H1 (cell line): ENCODE measurements around the gene LRRTM4. TPM values are rescaled to one million over a fixed set of nuclear protein-coding genes. Genes with fewer than 3 reads are reported as not detected.

Experiments
- CTCF ChIA-PET: fragments of 300-600 bp; sonication (Branson Sonifier 250); formaldehyde crosslinking; loops from one replicate; lab custom pipeline; 2021; ENCODE audit not compliant: partially characterized antibody; lab: Charles Lee
- POLR2A ChIA-PET: fragments of 300-600 bp; sonication (Branson Sonifier 250); formaldehyde crosslinking; loops from one replicate; lab custom pipeline; 2021; ENCODE audit warnings: inconsistent platforms; ENCODE audit not compliant: partially characterized antibody; lab: Charles Lee
- DNase-seq, 2 experiments: peaks; one replicate each; pipeline versions ENCODE4 v3.0.0 to v3.0.0-alpha.2; 2010 to 2022; ENCODE audit warnings: low spot score in 2 of 2, low read depth in 1 of 2, mixed read lengths in 1 of 2
- FAIRE-seq: peaks from 2 replicates; lab custom pipeline; 2011; peaks lifted over from hg19 to GRCh38; lab: Jason Lieb, UNC
- H2AFZ ChIP-seq: 2 replicates; pipeline ENCODE4 v1.8.1; 2012; ENCODE audit warnings: low read length, inconsistent platforms
- H2AK5ac ChIP-seq: 2 replicates; pipeline ENCODE4 v1.6.1; 2013; ENCODE audit warnings: low read depth, low read length
- H2BK120ac ChIP-seq: replicated peaks from 2 replicates; pipeline ENCODE3; 2013; ENCODE audit warnings: low read depth, low read length, inconsistent platforms
- H2BK12ac ChIP-seq: 2 replicates; pipeline ENCODE4 v1.6.1; 2013; ENCODE audit warnings: low read depth, low read length
- H2BK15ac ChIP-seq: 2 replicates; pipeline ENCODE4 v1.6.1; 2013; ENCODE audit warnings: low read length
- H2BK20ac ChIP-seq: 2 replicates; pipeline ENCODE4 v1.6.1; 2013; ENCODE audit warnings: low read length
- H2BK5ac ChIP-seq: 2 replicates; pipeline ENCODE4 v1.6.1; 2013; ENCODE audit warnings: low read depth, low read length
- H3K14ac ChIP-seq: 2 replicates; pipeline ENCODE4 v1.6.1; 2013; ENCODE audit warnings: inconsistent platforms; ENCODE audit not compliant: insufficient read length
- H3K18ac ChIP-seq: 2 replicates; pipeline ENCODE4 v1.6.1; 2013; ENCODE audit warnings: low read length; ENCODE audit errors: extremely low read depth
- H3K23ac ChIP-seq: 2 replicates; pipeline ENCODE4 v1.6.1; 2013; ENCODE audit warnings: inconsistent platforms; ENCODE audit not compliant: insufficient read length
- H3K23me2 ChIP-seq: 2 replicates; pipeline ENCODE4 v1.6.1; 2013; ENCODE audit warnings: low read depth, low read length
- H3K27ac ChIP-seq: 2 replicates; pipeline ENCODE4 v1.6.1; 2011; ENCODE audit warnings: low read depth, low read length, inconsistent platforms
- H3K27me3 ChIP-seq, 4 experiments: replicated peaks in 1 of 4; 1 replicate in 1 of 4; 2 replicates in 3 of 4; pipeline versions ENCODE4 v1.6.1 to v1.8.1; 2011 to 2013; ENCODE audit warnings: low read length in 3 of 4, mild to moderate bottlenecking in 3 of 4, inconsistent platforms in 2 of 4, mixed read lengths in 2 of 4, moderate library complexity in 1 of 4; ENCODE audit not compliant: control insufficient read depth in 3 of 4, insufficient read depth in 3 of 4; ENCODE audit errors: extremely low read depth in 1 of 4
- H3K36me3 ChIP-seq, 4 experiments: 2 replicates each; pipeline versions ENCODE4 v1.6.1 to v1.8.1; 2011 to 2013; ENCODE audit warnings: mild to moderate bottlenecking in 4 of 4, low read length in 3 of 4, moderate library complexity in 2 of 4, control low read depth in 1 of 4, inconsistent platforms in 1 of 4; ENCODE audit not compliant: insufficient read depth in 4 of 4, control insufficient read depth in 2 of 4
- H3K4ac ChIP-seq: replicated peaks from 2 replicates; pipeline ENCODE3; 2013; ENCODE audit warnings: low read length, low read depth, mixed read lengths, inconsistent platforms; ENCODE audit not compliant: insufficient read length
- H3K4me1 ChIP-seq, 4 experiments: replicated peaks in 1 of 4; 1 replicate in 1 of 4; 2 replicates in 3 of 4; pipeline versions ENCODE4 v1.6.1 to v1.8.1; 2011 to 2013; ENCODE audit warnings: low read length in 3 of 4, inconsistent platforms in 2 of 4, mixed read lengths in 1 of 4; ENCODE audit not compliant: insufficient read depth in 4 of 4, control insufficient read depth in 3 of 4
- H3K4me2 ChIP-seq, 2 experiments: 2 replicates each; pipeline versions ENCODE4 v1.6.1 to v1.8.1; 2011 to 2013; ENCODE audit warnings: low read depth in 2 of 2, low read length in 2 of 2, control low read depth in 1 of 2, inconsistent platforms in 1 of 2, mild to moderate bottlenecking in 1 of 2; ENCODE audit not compliant: insufficient read depth in 1 of 2
- H3K4me3 ChIP-seq, 4 experiments: fragments of 200-600, 300-600 bp in 1 of 4; sonication (generic), shearing (Covaris generic), sonication (Bioruptor Twin) in 1 of 4; 2 replicates each; pipeline versions ENCODE4 v1.5.1 to v1.8.1; 2011 to 2016; ENCODE audit warnings: low read length in 4 of 4, low read depth in 3 of 4, control low read depth in 2 of 4, inconsistent platforms in 2 of 4, mild to moderate bottlenecking in 2 of 4, mixed read lengths in 1 of 4, moderate library complexity in 1 of 4; ENCODE audit not compliant: insufficient read depth in 2 of 4; ENCODE audit errors: extremely low read depth in 1 of 4
- H3K56ac ChIP-seq: replicated peaks from 2 replicates; pipeline ENCODE3; 2013; ENCODE audit warnings: low read depth, mild to moderate bottlenecking, mixed read lengths, low read length, inconsistent platforms; ENCODE audit not compliant: insufficient read length
- H3K79me1 ChIP-seq: 2 replicates; pipeline ENCODE4 v1.6.1; 2013; ENCODE audit warnings: low read depth, low read length, control low read depth
- H3K79me2 ChIP-seq, 2 experiments: 2 replicates each; pipeline versions ENCODE4 v1.6.1 to v1.8.1; 2012 to 2013; ENCODE audit warnings: low read length in 2 of 2, mild to moderate bottlenecking in 2 of 2, inconsistent platforms in 1 of 2; ENCODE audit not compliant: insufficient read depth in 2 of 2, control insufficient read depth in 1 of 2
- H3K9ac ChIP-seq, 4 experiments: replicated peaks in 1 of 4; 1 replicate in 1 of 4; 2 replicates in 3 of 4; pipeline versions ENCODE4 v1.6.1 to v1.8.1; 2011 to 2013; ENCODE audit warnings: low read depth in 3 of 4, low read length in 3 of 4, control low read depth in 2 of 4, mild to moderate bottlenecking in 2 of 4, moderate library complexity in 2 of 4, inconsistent platforms in 1 of 4; ENCODE audit errors: extremely low read depth in 1 of 4
- H3K9me3 ChIP-seq, 2 experiments: 2 replicates each; pipeline versions ENCODE4 v1.6.1 to v1.8.1; 2012 to 2013; ENCODE audit warnings: mild to moderate bottlenecking in 2 of 2, moderate library complexity in 2 of 2, control low read depth in 1 of 2, inconsistent platforms in 1 of 2, low read depth in 1 of 2, low read length in 1 of 2, mixed read lengths in 1 of 2; ENCODE audit not compliant: insufficient read depth in 2 of 2
- H4K20me1 ChIP-seq, 2 experiments: replicated peaks in 1 of 2; 2 replicates each; pipeline versions ENCODE3 to v1.8.1; 2011 to 2013; ENCODE audit warnings: inconsistent platforms in 2 of 2, low read length in 2 of 2, mild to moderate bottlenecking in 1 of 2; ENCODE audit not compliant: insufficient read depth in 2 of 2, control insufficient read depth in 1 of 2
- H4K5ac ChIP-seq: 2 replicates; pipeline ENCODE4 v1.6.1; 2013; ENCODE audit warnings: low read length, low read depth, mixed read lengths, inconsistent platforms; ENCODE audit not compliant: insufficient read length
- H4K8ac ChIP-seq: 2 replicates; pipeline ENCODE4 v1.8.0; 2013; ENCODE audit warnings: mild to moderate bottlenecking, moderate library complexity, low read length, inconsistent platforms; ENCODE audit not compliant: insufficient read depth; ENCODE audit errors: extremely low read depth
- H4K91ac ChIP-seq: replicated peaks from 2 replicates; pipeline ENCODE3; 2013; ENCODE audit warnings: low read length, mixed read lengths, inconsistent platforms; ENCODE audit not compliant: insufficient read length
- CTCF ChIP-seq, 3 experiments: IDR thresholded peaks; 1 replicate in 2 of 3; 2 replicates in 1 of 3; pipeline versions ENCODE4 v1.5.1 to v1.6.1; 2011; ENCODE audit warnings: low read length in 3 of 3, mild to moderate bottlenecking in 3 of 3, inconsistent platforms in 2 of 3, low read depth in 1 of 3, moderate library complexity in 1 of 3; ENCODE audit not compliant: insufficient read depth in 1 of 3; ENCODE audit errors: control extremely low read depth in 1 of 3
- GABPA ChIP-seq: IDR thresholded peaks from 2 replicates; pipeline ENCODE4 v1.6.1; 2011; ENCODE audit warnings: mild to moderate bottlenecking, low read length, moderate library complexity, borderline replicate concordance; ENCODE audit not compliant: insufficient read depth
- HDAC6 ChIP-seq: IDR thresholded peaks from one replicate; pipeline ENCODE4 v1.7.1; 2012; ENCODE audit warnings: low read depth, mild to moderate bottlenecking, inconsistent platforms, low read length, moderate library complexity
- JUN ChIP-seq: IDR thresholded peaks from 2 replicates; pipeline ENCODE4 v1.6.1; 2011; ENCODE audit warnings: low read depth, mild to moderate bottlenecking, improper control_type of control experiment, low read length
- KDM1A ChIP-seq: fragments of 200-600, 300-600 bp; sonication (generic); IDR thresholded peaks from 2 replicates; pipeline ENCODE4 v1.7.1; 2016; ENCODE audit warnings: mild to moderate bottlenecking, low read length, borderline replicate concordance
- KDM4A ChIP-seq: IDR thresholded peaks from one replicate; pipeline ENCODE4 v1.7.1; 2012; ENCODE audit warnings: low read depth, mild to moderate bottlenecking, moderate library complexity, low read length, inconsistent platforms; ENCODE audit not compliant: severe bottlenecking
- NRF1 ChIP-seq: IDR thresholded peaks from 2 replicates; pipeline ENCODE4 v1.6.1; 2011; ENCODE audit warnings: mild to moderate bottlenecking, low read depth, low read length, improper control_type of control experiment
- POLR2AphosphoS5 ChIP-seq: IDR thresholded peaks from 2 replicates; pipeline ENCODE4 v1.6.1; 2011; ENCODE audit warnings: low read depth, low read length
- RBBP5 ChIP-seq: IDR thresholded peaks from 2 replicates; pipeline ENCODE4 v1.7.1; 2012; ENCODE audit warnings: low read depth, mild to moderate bottlenecking, inconsistent platforms, low read length, moderate library complexity, borderline replicate concordance
- SIN3A ChIP-seq, 2 experiments: IDR thresholded peaks in 1 of 2; conservative IDR thresholded peaks in 1 of 2; 2 replicates each; pipeline ENCODE4 v1.6.1; 2011 to 2012; ENCODE audit warnings: low read length in 2 of 2, improper control_type of control experiment in 1 of 2, low read depth in 1 of 2, mild to moderate bottlenecking in 1 of 2
- SP1 ChIP-seq: IDR thresholded peaks from 2 replicates; pipeline ENCODE4 v1.6.1; 2011; ENCODE audit warnings: low read depth, low read length
- SP2 ChIP-seq: IDR thresholded peaks from 2 replicates; pipeline ENCODE4 v1.6.1; 2012; ENCODE audit warnings: mild to moderate bottlenecking, low read length, inconsistent platforms
- YY1 ChIP-seq: IDR thresholded peaks from 2 replicates; pipeline ENCODE4 v1.6.1; 2011; ENCODE audit warnings: low read depth, mild to moderate bottlenecking, low read length
- WGBS, 2 experiments: shearing (Covaris generic) in 1 of 2; methylation state at CpG; one replicate each; pipeline versions ENCODE4 v1.1.6 to v1.1.7; 2013 to 2015; ENCODE audit warnings: low lambda C conversion rate in 2 of 2, mixed read lengths in 2 of 2, inconsistent platforms in 1 of 2, low coverage in 1 of 2, missing lambda C conversion rate in 1 of 2; ENCODE audit not compliant: insufficient replicate concordance in 2 of 2, insufficient coverage in 1 of 2, insufficient read length in 1 of 2; ENCODE audit errors: extremely low coverage in 1 of 2, missing lambda C conversion rate in 1 of 2; 5-methylcytosine and 5-hydroxymethylcytosine counted together
- polyA plus RNA-seq, 7 experiments: library from polyadenylated mRNA; depleted of rRNA in 3 of 7; stranded (reverse) in 5 of 7; unstranded in 2 of 7; fragments of >200 nt in 5 of 7; fragments of 200-250 nt in 2 of 7; gene quantifications; 1 replicate in 5 of 7; 2 replicates in 1 of 7; 4 replicates in 1 of 7; pipeline versions ENCODE4 v1.2.1 to v1.2.3, GENCODE V29; 2011 to 2013; ENCODE audit warnings: missing spikeins in 2 of 7, mixed read lengths in 2 of 7
- total RNA-seq: library from RNA; stranded (reverse); fragmentation: NEBNext Ultra II Directional; extraction: Animal tissue kit (Norgen Biotek cat#: 25700); gene quantifications from 2 replicates; pipeline ENCODE4 v1.2.1, GENCODE V29; 2021

Gene LRRTM4
- total and polyA plus RNA-seq, 2 of the 8 experiments (the other 6 are each of a cell fraction or from before 2014, with no cell fraction given) = 3.6 to 9.5 TPM

- Histone ChIP-seq H4K20me1 (no peaks in the 10 kb centered on the region), H3K4me1 (no peaks in the 10 kb centered on the region), H3K27ac (no peak overlapping the region), H2BK5ac (no peak overlapping the region), H2BK12ac (no peak overlapping the region), H3K18ac (no peak overlapping the region), H3K9me3 (no peaks in the 10 kb centered on the region), H2BK15ac (no peak overlapping the region), H4K8ac (no peak overlapping the region), H3K4me2 (no peak overlapping the region), H3K4ac (no peak overlapping the region), H3K4me3 (no peak overlapping the region), H4K91ac (no peak overlapping the region), H3K9ac (no peak overlapping the region), H3K36me3 (no peaks in the 10 kb centered on the region), H3K14ac (no peak overlapping the region), H3K56ac (no peak overlapping the region), H4K5ac (no peak overlapping the region), H3K79me1 (no peaks in the 10 kb centered on the region), H2AK5ac (no peak overlapping the region), H2BK20ac (no peak overlapping the region), H2AFZ (no peak overlapping the region), H3K23ac (no peak overlapping the region), H3K79me2 (no peaks in the 10 kb centered on the region), H3K23me2 (no peaks in the 10 kb centered on the region), H2BK120ac (no peak overlapping the region), H3K27me3 (no peaks in the 10 kb centered on the region)
- FAIRE-seq (no peak), DNase-seq (no peak)
- 92% methylated on average over 3 of the region's 3 CpGs; no CpG with 5 or more reads in 1 of the 2 experiments for whole genome bisulfite sequencing, 2 experiments
- ChIA-PET POLR2A (no interaction called here), CTCF (no interaction called here)
- no peak for TF ChIP-seq YY1
- TF ChIP-seq CTCF (IDR thresholded peaks at IDR 0.05; ENCODE audit: control extremely low read depth in 1 of 3, insufficient read depth in 1 of 3, low read depth in 1 of 3, low read length in 3 of 3) = no peak
- no peak for TF ChIP-seq RBBP5
- no peak for TF ChIP-seq JUN
- no peak for TF ChIP-seq SP2
- no peak for TF ChIP-seq NRF1
- TF ChIP-seq GABPA = no peak
- no peak for TF ChIP-seq KDM4A
- no peak for TF ChIP-seq KDM1A
- no peak for TF ChIP-seq SP1
- no peak for TF ChIP-seq SIN3A (conservative IDR thresholded peaks at IDR 0.05 in 1 of 2, IDR thresholded peaks at IDR 0.05 in 1 of 2; ENCODE audit: low read depth in 1 of 2, low read length in 2 of 2)
- TF ChIP-seq HDAC6 = no peak
- TF ChIP-seq POLR2AphosphoS5 = no peak
Measured at GRCh38 chr2:77322431-77322830, 199.7 kb downstream of the LRRTM4 start.
